AG08395 (cell line): ENCODE results near the gene ZNF587.
"Not testable (repeated sequence)": the region's sequence is repeated elsewhere in the genome, so short reads cannot be mapped to it uniquely, and the experiment has no call there.

Experiments
- DNase-seq: peaks from one replicate; pipeline ENCODE4 v3.0.0; 2012; ENCODE audit warnings: mixed read lengths, low spot score

ZNF587 gene

GRCh38 chr19:57823155-57823554, 26.5 kb upstream of the ZNF587 start:
- DNase-seq, result not testable (repeated sequence)

DNA sequence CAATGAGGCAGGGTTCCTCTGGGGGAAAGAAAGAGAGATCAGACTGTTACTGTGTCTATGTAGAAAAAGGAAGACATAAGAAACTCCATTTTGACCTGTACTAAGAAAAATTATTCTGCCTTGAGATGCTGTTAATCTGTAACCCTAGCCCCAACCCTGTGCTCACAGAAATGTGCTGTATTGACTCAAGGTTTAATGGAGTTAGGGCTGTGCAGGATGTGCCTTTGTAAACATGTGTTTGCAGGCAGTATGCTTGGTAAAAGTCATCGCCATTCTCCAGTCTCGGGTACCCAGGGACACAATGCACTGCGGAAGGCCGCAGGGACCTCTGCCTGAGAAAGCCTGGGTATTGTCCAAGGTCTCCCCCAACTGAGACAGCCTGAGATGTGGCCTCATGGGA, 26.1 kb upstream of the ZNF587 start:
- not testable (repeated sequence) for DNase-seq

GRCh38 chr19:57825511-57825910, 24.1 kb upstream of the ZNF587 start:
- DNase-seq, result no peak

DNA sequence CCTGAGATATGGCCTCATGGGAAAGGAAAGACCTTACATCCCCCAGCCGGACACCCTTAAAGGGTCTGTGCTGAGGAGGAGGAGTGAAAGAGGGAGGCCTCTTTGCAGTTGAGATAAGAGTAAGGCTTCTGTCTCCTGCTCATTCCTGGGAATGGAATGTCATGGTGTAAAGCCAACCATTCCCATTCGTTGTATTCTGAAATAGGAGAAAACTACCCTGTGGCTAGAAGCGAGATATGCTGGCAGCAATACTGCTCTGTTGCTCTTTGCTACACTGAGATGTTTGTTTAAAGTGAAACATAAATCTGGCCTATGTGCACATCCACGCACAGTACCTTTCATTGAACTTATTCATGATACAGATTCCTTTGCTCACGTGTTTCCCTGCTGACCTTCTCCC, 20.3 kb upstream of the ZNF587 start:
- no peak for DNase-seq

DNA sequence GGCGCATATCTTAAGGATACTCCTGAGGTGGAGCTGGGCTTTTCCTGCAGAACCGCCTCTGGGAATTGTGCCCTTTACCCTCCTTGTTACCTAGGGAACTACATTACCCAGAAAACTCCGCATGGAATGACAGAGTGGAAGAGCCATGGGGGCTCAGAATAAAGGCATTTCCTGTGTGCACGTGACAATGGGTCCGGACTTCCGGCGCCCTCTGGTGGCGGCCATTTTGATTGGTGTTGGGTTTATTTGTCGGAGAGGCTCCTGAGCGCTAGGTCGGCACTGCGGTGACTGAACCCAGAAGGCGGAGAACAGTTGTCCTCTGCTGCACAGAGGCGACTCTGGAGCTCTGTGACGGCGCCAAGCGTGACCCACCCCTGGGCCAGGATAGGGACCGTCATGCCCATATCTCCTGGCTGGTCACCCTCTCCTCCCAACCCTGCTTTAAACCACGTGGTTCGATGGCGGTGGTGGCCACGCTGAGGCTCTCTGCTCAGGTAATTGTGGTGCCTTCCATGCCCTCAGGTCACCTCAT, 19.5 kb upstream of the ZNF587 start, which contains the start of gene ZNF587B:
ZNF587B (plus strand) TSS at position 229 of the 532 bp plus-strand sequence; CDS start at position 459, 230 bp downstream.
- DNase-seq, result peak; percentile 19

DNA sequence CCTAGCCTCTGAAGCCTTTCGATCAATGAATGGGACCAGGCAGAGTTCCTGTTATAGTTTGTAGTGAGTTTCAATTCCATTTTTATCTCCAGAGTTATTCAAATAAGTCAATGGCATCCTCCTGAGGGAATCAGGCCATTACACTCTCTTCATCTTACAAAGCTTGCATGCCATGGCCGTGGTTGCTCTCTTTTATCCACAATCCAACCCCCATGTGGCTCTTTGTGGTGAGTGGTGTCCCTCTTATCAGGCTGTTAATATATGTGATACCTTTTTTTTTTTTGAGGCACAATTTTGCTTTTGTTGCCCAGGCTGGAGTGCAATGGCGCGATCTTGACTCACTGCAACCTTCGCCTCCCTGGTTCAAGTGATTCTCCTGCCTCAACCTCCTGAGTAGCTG, 12.7 kb upstream of the ZNF587 start:
- DNase-seq, result not testable (repeated sequence)

DNA sequence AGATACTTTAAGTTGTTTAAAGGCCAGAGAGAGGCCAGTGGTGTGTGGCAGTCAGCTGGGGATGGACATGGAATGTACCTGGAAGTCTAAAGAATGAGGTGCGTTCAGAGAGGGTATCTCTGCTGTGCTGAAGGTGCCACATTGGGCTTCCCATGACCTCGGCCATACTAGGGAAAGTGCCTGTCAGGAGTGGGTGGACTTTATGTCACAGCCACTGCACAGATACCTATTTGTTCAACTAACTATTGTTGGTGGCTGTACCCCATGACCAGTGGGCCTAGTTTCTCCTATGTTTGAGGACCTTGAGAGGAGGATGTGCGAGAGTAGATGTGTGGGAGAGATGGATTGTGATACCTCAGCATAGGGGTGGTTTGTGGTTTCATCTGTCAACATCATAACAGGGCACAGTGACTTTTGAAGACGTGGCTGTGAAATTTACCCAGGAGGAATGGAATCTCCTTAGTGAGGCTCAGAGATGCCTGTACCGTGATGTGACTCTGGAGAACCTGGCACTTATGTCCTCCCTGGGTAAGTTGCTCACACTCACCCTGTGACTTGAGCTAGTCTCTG, 11.0 kb upstream of the ZNF587 start:
- not testable (repeated sequence) for DNase-seq

DNA sequence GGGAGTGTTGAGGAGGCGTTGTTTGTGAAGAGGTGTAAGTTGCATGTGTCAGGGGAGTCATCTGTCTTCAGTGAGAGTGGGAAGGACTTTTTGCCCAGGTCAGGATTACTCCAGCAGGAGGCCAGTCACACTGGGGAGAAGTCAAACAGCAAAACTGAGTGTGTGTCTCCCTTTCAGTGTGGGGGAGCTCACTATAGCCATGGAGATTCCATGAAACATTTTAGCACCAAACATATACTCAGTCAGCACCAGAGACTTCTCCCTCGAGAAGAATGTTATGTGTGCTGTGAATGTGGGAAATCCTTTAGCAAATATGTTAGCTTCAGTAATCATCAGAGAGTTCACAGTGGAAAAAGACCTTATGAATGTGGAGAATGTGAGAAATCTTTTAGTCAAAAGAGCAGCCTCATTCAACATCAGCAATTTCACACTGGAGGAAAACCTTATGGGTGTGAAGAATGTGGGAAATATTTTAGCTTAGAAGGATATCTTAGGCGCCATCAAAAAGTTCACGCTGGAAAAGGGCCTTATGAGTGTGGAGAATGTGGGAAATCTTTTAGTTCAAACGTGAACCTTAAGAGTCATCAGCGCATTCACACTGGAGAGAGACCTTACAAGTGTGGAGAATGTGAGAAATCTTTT, 8.4 kb upstream of the ZNF587 start:
- no peak for DNase-seq

- not testable (repeated sequence) for DNase-seq
These were observed 2.5 kb upstream of the ZNF587 start for GRCh38 chr19:57847164-57847563.

GRCh38 chr19:57849162-57849665, 445 bp upstream of the ZNF587 start:
- DNase-seq, result not testable (repeated sequence)

DNA sequence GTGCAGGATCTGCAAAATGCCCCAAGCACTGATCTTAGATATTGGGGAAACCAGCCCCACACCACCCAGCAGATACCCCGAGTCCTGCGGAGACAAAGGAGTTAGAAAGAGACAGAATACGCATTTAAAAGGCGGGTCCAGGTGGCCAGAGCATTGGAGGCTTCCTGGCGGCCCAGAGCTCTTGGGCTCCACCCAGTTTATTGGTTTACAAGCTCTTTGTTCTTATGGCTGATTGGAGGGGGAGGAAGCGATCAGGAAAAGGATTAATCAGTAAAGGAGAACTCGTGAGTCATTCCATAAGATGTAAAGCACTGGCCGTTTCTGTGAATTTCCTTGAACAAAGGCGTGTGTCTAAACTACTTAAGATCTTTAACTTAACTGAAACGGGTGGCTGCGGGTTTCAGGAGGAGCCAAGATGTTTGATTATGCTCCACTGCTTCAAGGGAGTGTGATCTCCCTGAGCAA, 926 bp downstream of the ZNF587 start:
- peak; percentile 16 for DNase-seq

DNA sequence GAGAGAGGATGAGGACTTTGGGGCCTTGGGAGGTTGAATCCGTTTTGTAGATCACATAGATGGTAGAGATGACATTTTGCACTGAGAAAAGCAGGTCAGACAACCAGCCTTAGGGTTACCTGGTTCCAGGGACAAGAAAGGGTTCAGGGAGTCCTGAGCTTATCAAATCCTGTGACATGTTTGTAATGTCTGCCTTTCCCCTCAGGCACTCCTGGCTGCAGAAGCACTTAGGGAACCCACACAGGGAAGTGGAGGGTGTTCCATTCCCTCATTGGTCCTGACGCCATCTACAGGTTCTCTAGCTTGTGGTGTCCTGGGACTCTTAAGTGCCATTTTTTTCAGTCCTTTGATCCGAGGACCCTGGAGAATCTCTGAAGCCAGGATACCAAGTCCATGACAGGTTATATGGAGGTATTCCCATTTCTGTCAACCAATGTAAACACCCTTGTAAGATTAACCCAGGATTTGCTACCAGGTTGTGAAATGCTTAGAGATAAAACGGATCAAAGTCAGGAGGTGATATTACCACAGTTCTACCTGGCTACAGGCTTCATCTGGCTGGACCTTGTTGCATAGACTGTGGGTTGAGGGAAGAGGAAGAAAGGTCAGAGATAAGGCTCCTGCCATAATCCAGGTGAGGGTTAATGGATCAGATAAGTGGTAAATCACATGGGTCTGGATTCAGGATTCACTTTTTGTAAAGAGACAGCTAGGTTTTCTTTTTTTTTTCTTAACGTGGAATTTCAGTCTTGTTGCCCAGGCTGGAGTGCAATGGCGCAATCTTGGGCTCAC, 2.3 kb downstream of the ZNF587 start:
- not testable (repeated sequence) for DNase-seq

DNA sequence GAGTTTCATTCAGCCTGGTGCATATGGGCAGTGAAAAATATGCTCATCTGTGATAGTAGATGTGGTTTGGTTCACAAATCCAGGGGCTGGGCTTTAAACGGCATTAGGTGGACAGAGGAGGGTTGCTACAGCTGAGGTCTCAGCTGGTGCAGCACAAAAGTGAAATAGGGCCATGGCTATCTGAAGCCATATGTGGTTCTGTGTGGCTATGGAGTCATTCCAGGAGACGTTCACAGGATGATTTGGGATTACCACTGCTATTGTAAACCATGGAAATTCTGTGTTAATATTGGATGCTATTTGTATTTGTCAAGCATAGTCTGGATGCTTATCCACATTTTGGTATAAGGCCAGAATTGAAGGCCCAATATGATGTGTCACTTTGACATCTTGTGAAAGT, 4.5 kb downstream of the ZNF587 start:
- not testable (repeated sequence) for DNase-seq

DNA sequence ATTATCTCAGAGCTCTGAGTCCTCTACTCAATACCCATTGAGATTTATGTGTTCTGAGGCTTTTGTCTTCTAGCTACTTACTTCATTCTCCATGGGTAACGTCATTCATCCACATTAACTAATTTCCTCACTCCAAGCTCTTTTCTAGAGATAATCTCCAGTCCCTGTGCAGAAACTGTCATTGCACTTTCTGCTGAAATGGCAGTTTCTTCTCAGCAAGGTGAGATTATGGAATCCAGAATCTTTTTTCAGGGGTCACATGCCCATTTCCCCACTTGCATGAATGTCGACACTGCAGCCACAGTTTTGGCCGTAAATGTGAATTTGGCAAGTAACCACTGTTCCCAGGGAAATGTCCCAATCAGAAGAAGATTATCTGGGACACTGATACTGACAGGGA, 12.7 kb downstream of the ZNF587 start:
- DNase-seq, result not testable (repeated sequence)

- DNase-seq, result no peak
These were observed 18.3 kb downstream of the ZNF587 start for GRCh38 chr19:57867868-57868492.

DNA sequence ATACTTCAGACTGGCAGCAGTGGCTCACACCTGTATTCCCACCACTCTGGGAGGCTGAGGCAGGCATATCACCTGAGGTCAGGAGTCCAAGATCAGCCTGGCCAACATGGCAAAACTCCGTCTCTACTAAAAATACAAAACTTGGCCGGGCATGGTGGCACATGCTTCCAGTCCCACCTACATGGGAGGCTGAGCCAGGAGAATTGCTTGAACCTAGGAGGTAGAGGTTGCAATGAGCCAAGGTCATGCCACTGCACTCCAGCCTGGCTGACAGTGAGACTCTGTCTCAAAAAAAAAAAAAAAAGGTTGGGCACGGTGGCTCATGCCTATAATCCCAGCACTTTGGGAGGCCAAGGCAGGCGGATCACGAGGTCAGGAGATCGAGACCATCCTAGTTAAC, 20.0 kb downstream of the ZNF587 start:
- DNase-seq, result not testable (repeated sequence)

- DNase-seq, result no peak
These were observed 20.6 kb downstream of the ZNF587 start for GRCh38 chr19:57870225-57870624.

DNA sequence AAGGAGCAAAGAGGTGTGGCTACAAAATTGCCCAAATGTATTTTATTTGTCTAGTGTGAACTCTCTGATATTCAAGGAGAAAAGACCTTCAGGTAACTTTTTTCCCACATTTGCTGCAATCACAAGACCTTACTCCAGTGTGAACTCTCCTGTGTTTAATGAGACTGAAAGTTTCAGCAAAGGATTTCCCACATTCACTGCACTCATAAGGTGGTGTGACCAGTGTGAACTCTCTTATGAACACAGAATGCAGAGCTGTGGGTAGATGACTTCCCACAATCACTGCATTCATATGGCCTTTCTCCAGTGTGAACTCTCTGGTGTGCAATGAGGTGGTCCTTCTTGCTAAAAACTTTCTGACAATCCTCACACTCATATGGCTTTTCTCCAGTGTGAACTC, 22.8 kb downstream of the ZNF587 start:
- no peak for DNase-seq

- DNase-seq, result not testable (repeated sequence)
These were observed 24.5 kb downstream of the ZNF587 start for GRCh38 chr19:57873883-57874799.

- DNase-seq, result no peak
These were observed 36.4 kb downstream of the ZNF587 start for GRCh38 chr19:57886046-57886445.
